Measurements from ENCODE around the gene DCTN4. TPM values are rescaled to one million over a fixed set of nuclear protein-coding genes. Genes with fewer than 3 reads are reported as not detected.
"Not testable (repeated sequence)": the region's sequence is repeated elsewhere in the genome, so short reads cannot be mapped to it uniquely, and the experiment has no call there.

DCTN4 gene
- total RNA-seq, 2 donors from 2014 or later: 68.4 to 87.1 TPM

GRCh38 chr5:150794927-150795326, 36.1 kb upstream of the DCTN4 start:
- Histone ChIP-seq H3K36me3 (no peaks in the 10 kb centered on the region), H3K27me3 (replicated peaks; ENCODE audit: insufficient read depth) (no peaks in the 10 kb centered on the region), H3K27ac (no peak overlapping the region), H3K4me3 (no peak overlapping the region), H3K9me3 (no peaks in the 10 kb centered on the region), H3K4me1 (replicated peaks) (no peaks in the 10 kb centered on the region)
- TF ChIP-seq POLR2A (IDR thresholded peaks at IDR 0.05): no peak
- WGBS: 94% methylated on average over 2 of the region's 2 CpGs
- no peak for DNase-seq (ENCODE audit: low spot score)
- intact Hi-C loops (cut with DNase I): no loop called here

- H3K4me1 ChIP-seq (replicated peaks); H3K27ac ChIP-seq; intact Hi-C loops (cut with DNase I); H3K9me3 ChIP-seq; H3K4me3 ChIP-seq; H3K36me3 ChIP-seq; H3K27me3 ChIP-seq (replicated peaks; ENCODE audit: insufficient read depth); DNase-seq (ENCODE audit: low spot score): not testable (repeated sequence)
- WGBS: 47% methylated on average over 2 of the region's 2 CpGs
Observed at GRCh38 chr5:150793423-150793888, 34.6 kb upstream of the DCTN4 start.

- H3K27ac ChIP-seq: no peak overlapping the region
- TF ChIP-seq POLR2AphosphoS5 (IDR thresholded peaks at IDR 0.05): no peak
- TF ChIP-seq POLR2A (IDR thresholded peaks at IDR 0.05): no peak
- no peak for TF ChIP-seq CTCF (IDR thresholded peaks at IDR 0.05)
- H3K4me1 ChIP-seq (replicated peaks): no peaks in the 10 kb centered on the region
- H3K36me3 ChIP-seq: no peaks in the 10 kb centered on the region
- no peak for DNase-seq (ENCODE audit: low spot score)
- H3K4me3 ChIP-seq: no peak overlapping the region
- no peaks in the 10 kb centered on the region for H3K27me3 ChIP-seq (replicated peaks; ENCODE audit: insufficient read depth)
- H3K9me3 ChIP-seq: no peaks in the 10 kb centered on the region
- intact Hi-C loops (cut with DNase I): no loop called here
Observed at GRCh38 chr5:150791536-150791935, 32.7 kb upstream of the DCTN4 start.

GRCh38 chr5:150789943-150790611, 31.3 kb upstream of the DCTN4 start:
- no peak overlapping the region for H3K4me3 ChIP-seq
- peak overlapping the region; percentile 10 to 16 for H3K27ac ChIP-seq
- H3K27me3 ChIP-seq (replicated peaks; ENCODE audit: insufficient read depth): no peaks in the 10 kb centered on the region
- DNase-seq (ENCODE audit: low spot score): peak; percentile 32
- H3K36me3 ChIP-seq: no peaks in the 10 kb centered on the region
- intact Hi-C loops (cut with DNase I): loop anchor here (10.0 kb wide), 1 partner anchor 215 kb away; no protein-coding TSS in a partner anchor
- no peak for TF ChIP-seq CTCF (IDR thresholded peaks at IDR 0.05)
- WGBS: 36% methylated on average over 7 of the region's 7 CpGs
- no peaks in the 10 kb centered on the region for H3K4me1 ChIP-seq (replicated peaks)
- no peaks in the 10 kb centered on the region for H3K9me3 ChIP-seq

GRCh38 chr5:150789450-150789849, 30.6 kb upstream of the DCTN4 start:
- Histone ChIP-seq H3K4me1 (replicated peaks) (no peaks in the 10 kb centered on the region), H3K4me3 (no peak overlapping the region), H3K36me3 (no peaks in the 10 kb centered on the region), H3K27me3 (replicated peaks; ENCODE audit: insufficient read depth) (no peaks in the 10 kb centered on the region), H3K27ac (no peak overlapping the region), H3K9me3 (no peaks in the 10 kb centered on the region)
- no peak for DNase-seq (ENCODE audit: low spot score)
- intact Hi-C loops (cut with DNase I): loop anchor here (10.0 kb wide), 1 partner anchor 215 kb away; no protein-coding TSS in a partner anchor
- whole genome bisulfite sequencing: 61% methylated on average over 6 of the region's 6 CpGs
- TF ChIP-seq CTCF (IDR thresholded peaks at IDR 0.05): no peak
- TF ChIP-seq POLR2A (IDR thresholded peaks at IDR 0.05): no peak
- no peak for TF ChIP-seq POLR2AphosphoS5 (IDR thresholded peaks at IDR 0.05)

GRCh38 chr5:150788977-150789376, 30.2 kb upstream of the DCTN4 start:
- TF ChIP-seq CTCF (IDR thresholded peaks at IDR 0.05) (no peak), POLR2A (IDR thresholded peaks at IDR 0.05) (no peak), POLR2AphosphoS5 (IDR thresholded peaks at IDR 0.05) (no peak)
- no peaks in the 10 kb centered on the region for H3K4me1 ChIP-seq (replicated peaks)
- H3K27me3 ChIP-seq (replicated peaks; ENCODE audit: insufficient read depth): no peaks in the 10 kb centered on the region
- intact Hi-C loops (cut with DNase I): loop anchor here (10.0 kb wide), 1 partner anchor 216 kb away; no protein-coding TSS in a partner anchor
- no peak overlapping the region for H3K4me3 ChIP-seq
- H3K9me3 ChIP-seq: no peaks in the 10 kb centered on the region
- no peaks in the 10 kb centered on the region for H3K36me3 ChIP-seq
- DNase-seq (ENCODE audit: low spot score): no peak
- H3K27ac ChIP-seq: no peak overlapping the region
